RWPE2 (cell line): ENCODE data around the gene SORCS1.

Source experiments
- ATAC-seq: fragments of 200-7000 bp; cut with Tn5 transposase; 3 replicates; pipeline ENCODE4 v1.9.1; 2021; ENCODE audit warnings: low read depth
- DNase-seq: peaks from one replicate; pipeline ENCODE4 v3.0.0-alpha.2; 2020; ENCODE audit warnings: low spot score
- H3K27ac ChIP-seq: fragments of 450-650 bp; 2 replicates; pipeline ENCODE4 v1.5.1; 2017; ENCODE audit warnings: mild to moderate bottlenecking; ENCODE audit not compliant: poor library complexity, severe bottlenecking
- H3K27me3 ChIP-seq: fragments of 250-450 bp; sonication (Bioruptor Pico); 2 replicates; pipeline ENCODE4 v1.5.1; 2021; ENCODE audit warnings: mild to moderate bottlenecking, moderate library complexity; ENCODE audit not compliant: insufficient read depth, poor library complexity, severe bottlenecking
- H3K36me3 ChIP-seq: fragments of 250-450 bp; sonication (Bioruptor Pico); 2 replicates; pipeline ENCODE4 v1.5.1; 2020; ENCODE audit warnings: low read depth, mild to moderate bottlenecking, moderate library complexity
- H3K4me1 ChIP-seq: fragments of 250-450 bp; sonication (Bioruptor Pico); 2 replicates; pipeline ENCODE4 v1.5.1; 2021; ENCODE audit warnings: mild to moderate bottlenecking, moderate library complexity; ENCODE audit not compliant: insufficient read depth, poor library complexity, severe bottlenecking
- H3K4me3 ChIP-seq: fragments of 250-450 bp; sonication (Bioruptor Pico); 2 replicates; pipeline ENCODE4 v1.5.1; 2021; ENCODE audit warnings: mild to moderate bottlenecking, moderate library complexity; ENCODE audit not compliant: severe bottlenecking
- H3K9me3 ChIP-seq: fragments of 250-450 bp; sonication (Bioruptor Pico); 2 replicates; pipeline ENCODE4 v1.5.1; 2021; ENCODE audit warnings: mild to moderate bottlenecking, moderate library complexity; ENCODE audit not compliant: severe bottlenecking
- CTCF ChIP-seq: fragments of 450-650 bp; IDR thresholded peaks from one replicate; pipeline ENCODE4 v1.5.1; 2017; ENCODE audit warnings: mild to moderate bottlenecking, moderate library complexity; ENCODE audit not compliant: poor library complexity, severe bottlenecking

SORCS1 gene

DNA sequence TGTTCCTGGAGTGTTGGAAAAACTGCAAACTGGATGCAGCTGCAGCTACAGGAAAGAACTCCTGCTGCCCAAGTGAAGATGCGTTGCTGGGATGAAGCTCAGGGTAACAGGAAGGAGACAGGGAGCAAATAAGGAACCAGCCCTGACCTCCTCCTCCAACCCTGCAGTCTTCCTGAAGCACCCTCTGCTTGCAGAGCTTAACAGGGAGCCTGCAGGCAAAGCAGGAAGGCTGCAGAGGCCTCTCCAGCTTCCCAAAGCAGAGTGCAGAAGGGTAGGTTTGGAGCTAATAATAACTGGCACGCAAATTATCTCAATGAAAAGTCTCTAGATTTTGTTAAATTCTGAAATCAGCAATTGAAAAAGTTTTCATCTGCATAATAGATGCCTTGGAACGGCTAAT, 92.5 kb downstream of the SORCS1 start:
- no peaks in the 10 kb centered on the region for H3K27me3 ChIP-seq

GRCh38 chr10:107071301-107071700, 93.2 kb downstream of the SORCS1 start:
- H3K4me3 ChIP-seq, result no peak overlapping the region
- no peak for DNase-seq
- H3K9me3 ChIP-seq, result no peaks in the 10 kb centered on the region
- ATAC-seq, result no peak
- H3K36me3 ChIP-seq, result no peaks in the 10 kb centered on the region
- H3K4me1 ChIP-seq, result no peaks in the 10 kb centered on the region
- no peaks in the 10 kb centered on the region for H3K27me3 ChIP-seq
- no peak overlapping the region for H3K27ac ChIP-seq
- TF ChIP-seq CTCF, result no peak

More for the DNA sequence above, 92.5 kb downstream of the SORCS1 start:
- Histone ChIP-seq H3K27ac (no peak overlapping the region), H3K4me1 (no peaks in the 10 kb centered on the region), H3K9me3 (no peaks in the 10 kb centered on the region), H3K4me3 (no peak overlapping the region), H3K36me3 (no peaks in the 10 kb centered on the region)
- DNase-seq, result no peak
- no peak for TF ChIP-seq CTCF
- no peak for ATAC-seq

GRCh38 chr10:107067843-107068242, 96.7 kb downstream of the SORCS1 start:
- no peak for TF ChIP-seq CTCF
- Histone ChIP-seq H3K9me3 (no peaks in the 10 kb centered on the region), H3K27ac (no peak overlapping the region), H3K4me1 (no peaks in the 10 kb centered on the region), H3K36me3 (no peaks in the 10 kb centered on the region), H3K4me3 (no peak overlapping the region), H3K27me3 (no peaks in the 10 kb centered on the region)
- ATAC-seq (no peak), DNase-seq (no peak)

DNA sequence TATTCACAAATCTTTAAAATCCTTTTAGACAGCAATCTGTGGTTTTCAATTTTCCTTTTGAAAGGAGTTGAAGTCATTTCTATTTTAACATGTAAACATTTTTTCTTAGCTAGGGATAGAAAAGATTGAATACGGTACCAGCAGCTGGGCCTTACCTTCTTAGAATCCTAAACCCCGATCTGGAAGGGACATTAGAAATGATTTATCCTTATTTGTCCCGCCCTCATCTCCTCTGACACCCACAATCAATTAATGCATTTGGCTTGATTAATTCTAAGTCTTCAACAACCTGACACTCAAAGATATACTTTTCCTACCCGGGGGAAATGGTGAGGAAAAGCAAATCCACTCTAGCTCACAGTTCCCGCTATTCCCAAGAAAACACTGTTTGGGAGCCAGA, 100.4 kb downstream of the SORCS1 start:
- ATAC-seq, result no peak
- DNase-seq, result no peak
- Histone ChIP-seq H3K36me3 (no peaks in the 10 kb centered on the region), H3K27me3 (no peaks in the 10 kb centered on the region), H3K9me3 (no peaks in the 10 kb centered on the region), H3K4me1 (no peaks in the 10 kb centered on the region), H3K27ac (no peak overlapping the region), H3K4me3 (no peak overlapping the region)
- TF ChIP-seq CTCF, result no peak

DNA sequence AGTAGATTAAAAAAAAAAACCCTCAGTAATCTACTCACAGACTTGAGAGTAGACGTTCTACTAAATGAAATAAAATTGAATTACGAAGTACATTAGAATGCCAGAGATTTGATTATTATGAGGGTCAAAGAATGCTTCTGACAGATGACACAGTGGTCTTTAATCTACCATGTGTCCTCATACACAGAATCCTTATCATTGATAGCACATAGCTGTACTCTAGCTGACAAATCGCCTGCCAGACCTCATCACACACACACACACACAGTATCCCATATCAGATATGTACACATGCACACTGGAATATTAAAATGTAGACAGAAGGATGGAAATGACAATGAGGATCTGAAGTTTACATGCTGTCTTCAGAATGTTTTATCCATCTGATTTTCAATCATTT, 104.6 kb downstream of the SORCS1 start:
- TF ChIP-seq CTCF, result no peak
- Histone ChIP-seq H3K27me3 (no peaks in the 10 kb centered on the region), H3K36me3 (no peaks in the 10 kb centered on the region), H3K4me3 (no peak overlapping the region), H3K27ac (no peak overlapping the region), H3K9me3 (no peaks in the 10 kb centered on the region), H3K4me1 (no peaks in the 10 kb centered on the region)
- DNase-seq, result no peak
- no peak for ATAC-seq
